ENCODE results near the gene MPIG6B.

- TF ChIP-seq CTCF (conservative IDR thresholded peaks at IDR 0.05) = no peak
- no peak for TF ChIP-seq ZFX (IDR thresholded peaks at IDR 0.05)
These were observed 30.8 kb upstream of the MPIG6B start for GRCh38 chr6:31692353-31692752.

Measured in C4-2B (cell line).